Measurements from ENCODE around the gene SHC2. TPM values are rescaled to one million over a fixed set of nuclear protein-coding genes. Genes with fewer than 3 reads are reported as not detected.

SHC2 gene
- total and polyA plus RNA-seq, 2 experiments from 2014 or later = 2.2 to 4.6 TPM

GRCh38 chr19:441213-441836 is 19.5 kb downstream of the SHC2 start:
- peaks cover 10% of the 10 kb centered on the region for H3K9me3 Mint-ChIP-seq
- no peaks in the 10 kb centered on the region; the same call in 1 of the 2 replicates for H3K4me1 ChIP-seq (ENCODE audit: insufficient read depth)
- H2AFZ ChIP-seq = no peak overlapping the region
- no peak overlapping the region for H3K27ac Mint-ChIP-seq
- no peaks in the 10 kb centered on the region for H4K20me1 ChIP-seq (replicated peaks; ENCODE audit: insufficient read depth)
- no peaks in the 10 kb centered on the region for H3K36me3 Mint-ChIP-seq (ENCODE audit: low read depth)
- H3K4me3 Mint-ChIP-seq = no peak overlapping the region
- H3K4me2 ChIP-seq = no peak overlapping the region
- no peak for ATAC-seq
- no peaks in the 10 kb centered on the region for H3K36me3 ChIP-seq (ENCODE audit: insufficient read depth)
- H3K27me3 Mint-ChIP-seq (ENCODE audit: insufficient read depth, low read depth, poor library complexity) = peaks cover 17% of the 10 kb centered on the region
- H3K79me2 ChIP-seq (replicated peaks; ENCODE audit: insufficient read depth) = no peaks in the 10 kb centered on the region
- peaks cover 9% of the 10 kb centered on the region for H3K4me1 Mint-ChIP-seq
- no peak for TF ChIP-seq ETS1 (IDR thresholded peaks at IDR 0.05)
- TF ChIP-seq EZH2 (IDR thresholded peaks at IDR 0.05; ENCODE audit: low read depth, unreplicated experiment) = no peak
- TF ChIP-seq ZNF462 (CRISPR knock-in tag; IDR thresholded peaks at IDR 0.05) = no peak
- no peak for TF ChIP-seq REST (IDR thresholded peaks at IDR 0.05; ENCODE audit: unreplicated experiment)
- no peak for TF ChIP-seq CTCF (conservative IDR thresholded peaks at IDR 0.05; ENCODE audit: low read depth in 2 of 2)
- TF ChIP-seq POLR2AphosphoS5 (IDR thresholded peaks at IDR 0.05; ENCODE audit: low read depth) = no peak
- no peak for TF ChIP-seq ZNF114 (CRISPR knock-in tag; IDR thresholded peaks at IDR 0.05)
- TF ChIP-seq JUNB (IDR thresholded peaks at IDR 0.05; ENCODE audit: unreplicated experiment) = no peak
- TF ChIP-seq ZNF331 (CRISPR knock-in tag; IDR thresholded peaks at IDR 0.05; ENCODE audit: low read depth) = no peak
- TF ChIP-seq NANOG (IDR thresholded peaks at IDR 0.05; ENCODE audit: borderline replicate concordance) = no peak
- TF ChIP-seq STAT1 (IDR thresholded peaks at IDR 0.05; ENCODE audit: unreplicated experiment) = no peak
- TF ChIP-seq EZH2phosphoT487 (IDR thresholded peaks at IDR 0.05; ENCODE audit: unreplicated experiment) = no peak
- TF ChIP-seq CREB1 (CRISPR knock-in tag; IDR thresholded peaks at IDR 0.05; ENCODE audit: low read depth) = no peak
- DNase-seq (ENCODE audit: low spot score) = no peak
- no peaks in the 10 kb centered on the region for H3F3A ChIP-seq (replicated peaks; ENCODE audit: low read depth)
- H3K4me3 ChIP-seq = no peak overlapping the region
- no peaks in the 10 kb centered on the region for H3K27me3 ChIP-seq (ENCODE audit: insufficient read depth)
- no peaks in the 10 kb centered on the region for H3K9me2 ChIP-seq (ENCODE audit: insufficient read depth)
- no peak overlapping the region for H3K27ac ChIP-seq (ENCODE audit: low read depth)

All from GM23338 (cell line).